IPS DF 6.9 (cell line): Measurements from ENCODE around the gene TPGS2.

Source experiments
- DNase-seq: peaks from one replicate; pipeline ENCODE4 v3.0.0-alpha.2; 2013; ENCODE audit warnings: low read depth, low spot score
- H3K27ac ChIP-seq: one replicate; pipeline ENCODE4 v1.5.1; 2013; ENCODE audit warnings: low read length, control low read depth
- H3K27me3 ChIP-seq: 2 replicates; pipeline ENCODE4 v1.6.1; 2013; ENCODE audit warnings: mild to moderate bottlenecking, low read length; ENCODE audit not compliant: control insufficient read depth, insufficient read depth
- H3K36me3 ChIP-seq: 2 replicates; pipeline ENCODE4 v1.6.1; 2013; ENCODE audit warnings: low read length; ENCODE audit not compliant: control insufficient read depth, insufficient read depth
- H3K4me1 ChIP-seq: 2 replicates; pipeline ENCODE4 v1.6.1; 2013; ENCODE audit warnings: low read length; ENCODE audit not compliant: control insufficient read depth, insufficient read depth
- H3K4me3 ChIP-seq: 2 replicates; pipeline ENCODE4 v1.5.1; 2013; ENCODE audit warnings: mild to moderate bottlenecking, low read length
- H3K9me3 ChIP-seq: 2 replicates; pipeline ENCODE4 v1.6.1; 2013; ENCODE audit warnings: low read length, inconsistent platforms; ENCODE audit not compliant: control insufficient read depth, insufficient read depth
- WGBS: extraction: QIAGEN DNeasy Blood & Tissue Kit; methylation state at CpG from one replicate; pipeline ENCODE4 v1.1.7; 2013; ENCODE audit warnings: mixed read lengths, missing lambda C conversion rate; ENCODE audit not compliant: insufficient read length, insufficient coverage; 5-methylcytosine and 5-hydroxymethylcytosine counted together

Gene TPGS2

DNA sequence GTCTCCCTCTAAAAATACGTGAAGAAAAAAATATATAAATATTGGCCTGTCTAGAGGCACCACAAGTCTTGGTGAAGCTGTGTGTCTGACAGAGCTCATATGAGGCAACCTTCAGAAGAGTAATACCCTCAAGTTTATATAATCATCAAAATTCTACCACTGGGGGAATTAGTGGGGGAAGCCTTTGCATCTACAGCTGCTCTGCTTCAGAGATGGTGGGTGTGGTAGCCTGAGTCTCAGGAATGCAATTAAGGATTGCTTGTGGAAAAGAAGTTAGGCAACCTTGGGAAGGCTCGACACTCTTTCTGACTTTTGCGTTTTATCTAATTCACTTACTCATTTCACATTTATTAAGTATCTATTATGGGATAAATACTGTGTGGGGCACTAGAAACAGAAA, 17.4 kb downstream of the TPGS2 start:
- Histone ChIP-seq H3K36me3 (peaks cover 3% of the 10 kb centered on the region; the same call in 1 of the 2 replicates), H3K4me3 (no peak overlapping the region), H3K4me1 (no peaks in the 10 kb centered on the region), H3K27me3 (no peaks in the 10 kb centered on the region), H3K27ac (no peak overlapping the region), H3K9me3 (no peaks in the 10 kb centered on the region)
- no CpG with 5 or more reads among the region's 3 CpGs for WGBS
- DNase-seq, result no peak

DNA sequence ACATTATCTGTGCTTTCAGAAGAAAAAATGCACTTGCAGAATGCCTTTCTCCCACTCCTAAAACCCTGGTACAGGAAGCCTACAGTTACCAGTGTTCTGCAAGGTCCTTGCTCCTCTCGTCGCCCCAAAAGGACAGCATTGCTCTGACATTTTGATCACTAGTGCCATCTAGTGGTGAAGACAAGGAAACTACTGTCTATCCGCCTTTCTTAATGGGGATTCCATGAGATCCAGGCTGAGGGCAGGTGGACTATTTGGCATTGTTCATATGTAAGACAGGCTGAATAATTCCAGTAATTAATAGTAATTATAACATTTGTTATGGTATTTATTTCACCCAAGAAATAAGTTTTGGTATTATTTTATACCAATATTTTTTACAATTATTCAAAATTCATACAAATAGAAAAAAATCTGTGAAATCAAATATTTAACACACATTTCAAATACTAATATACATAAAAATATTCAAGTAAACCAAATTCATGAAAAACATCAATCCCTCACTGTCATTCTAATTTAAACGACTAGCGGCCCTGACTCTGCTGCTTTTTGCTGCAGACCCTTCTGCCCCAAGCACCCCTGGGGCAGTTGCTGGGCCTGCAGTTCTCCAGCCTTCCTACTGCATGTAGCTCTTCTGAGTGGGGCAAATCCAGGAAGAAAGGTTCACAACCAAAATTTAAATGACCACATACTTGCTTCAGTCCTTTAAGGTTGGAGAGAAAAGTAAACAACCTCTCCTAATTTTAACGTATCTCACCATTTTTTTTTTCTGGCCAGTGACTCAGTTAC, 19.0 kb downstream of the TPGS2 start:
- Histone ChIP-seq H3K27ac (no peak overlapping the region), H3K4me3 (no peak overlapping the region), H3K36me3 (peaks cover 8% of the 10 kb centered on the region; the same call in 1 of the 2 replicates), H3K27me3 (no peaks in the 10 kb centered on the region), H3K4me1 (no peaks in the 10 kb centered on the region), H3K9me3 (no peaks in the 10 kb centered on the region)
- DNase-seq, result peak; percentile 18
- WGBS, result 100% methylated on average over 1 of the region's 6 CpGs

DNA sequence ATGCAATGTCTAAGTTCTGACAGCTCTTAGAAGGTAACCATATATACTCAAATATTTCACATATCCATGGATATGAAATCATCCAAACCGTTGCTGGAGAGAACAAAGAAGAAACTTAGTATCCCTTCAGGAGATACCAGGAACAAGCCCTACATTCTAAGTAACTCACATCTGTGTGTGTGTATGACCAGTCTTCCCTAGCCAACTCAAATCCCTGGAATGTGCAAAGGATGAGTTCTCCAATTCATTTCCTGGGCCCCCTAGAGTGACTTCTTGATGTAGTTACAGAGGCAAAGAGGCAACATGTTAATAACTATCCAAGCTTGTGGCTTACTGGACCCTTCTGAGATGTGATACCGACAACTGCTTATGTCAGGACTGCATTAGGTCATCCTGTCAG, 20.1 kb downstream of the TPGS2 start:
- no peak overlapping the region for H3K4me3 ChIP-seq
- H3K4me1 ChIP-seq, result no peaks in the 10 kb centered on the region
- H3K27me3 ChIP-seq, result no peaks in the 10 kb centered on the region
- H3K27ac ChIP-seq, result no peak overlapping the region
- DNase-seq, result no peak
- H3K36me3 ChIP-seq, result peaks cover 11% of the 10 kb centered on the region; the same call in 1 of the 2 replicates
- H3K9me3 ChIP-seq, result no peaks in the 10 kb centered on the region
- no CpG with 5 or more reads among the region's 2 CpGs for WGBS

DNA sequence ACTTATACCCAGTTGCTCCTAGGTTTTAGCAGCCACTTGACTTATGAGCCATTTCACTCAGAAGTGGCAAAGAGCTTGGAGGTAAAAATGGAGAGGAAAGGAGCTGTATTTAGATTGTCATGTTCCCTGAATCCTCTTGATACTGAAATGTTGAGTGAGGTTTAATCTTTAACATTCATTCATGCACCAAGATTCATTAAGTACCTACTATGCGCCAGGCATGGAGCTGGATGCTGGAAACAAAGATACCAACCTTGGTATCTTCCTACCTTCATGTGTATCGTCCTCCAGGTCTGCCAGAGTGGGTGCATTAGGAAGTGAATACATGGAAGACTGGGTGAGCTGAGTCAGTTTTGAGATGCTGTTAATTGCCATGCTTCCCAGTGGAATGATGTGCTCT, 23.7 kb downstream of the TPGS2 start:
- H3K27ac ChIP-seq, result no peak overlapping the region
- no peak overlapping the region for H3K4me3 ChIP-seq
- H3K27me3 ChIP-seq, result no peaks in the 10 kb centered on the region
- no peaks in the 10 kb centered on the region for H3K9me3 ChIP-seq
- no peaks in the 10 kb centered on the region for H3K4me1 ChIP-seq
- peaks cover 12% of the 10 kb centered on the region; the same call in 1 of the 2 replicates for H3K36me3 ChIP-seq
- no CpG with 5 or more reads among the region's 2 CpGs for WGBS
- DNase-seq, result no peak

DNA sequence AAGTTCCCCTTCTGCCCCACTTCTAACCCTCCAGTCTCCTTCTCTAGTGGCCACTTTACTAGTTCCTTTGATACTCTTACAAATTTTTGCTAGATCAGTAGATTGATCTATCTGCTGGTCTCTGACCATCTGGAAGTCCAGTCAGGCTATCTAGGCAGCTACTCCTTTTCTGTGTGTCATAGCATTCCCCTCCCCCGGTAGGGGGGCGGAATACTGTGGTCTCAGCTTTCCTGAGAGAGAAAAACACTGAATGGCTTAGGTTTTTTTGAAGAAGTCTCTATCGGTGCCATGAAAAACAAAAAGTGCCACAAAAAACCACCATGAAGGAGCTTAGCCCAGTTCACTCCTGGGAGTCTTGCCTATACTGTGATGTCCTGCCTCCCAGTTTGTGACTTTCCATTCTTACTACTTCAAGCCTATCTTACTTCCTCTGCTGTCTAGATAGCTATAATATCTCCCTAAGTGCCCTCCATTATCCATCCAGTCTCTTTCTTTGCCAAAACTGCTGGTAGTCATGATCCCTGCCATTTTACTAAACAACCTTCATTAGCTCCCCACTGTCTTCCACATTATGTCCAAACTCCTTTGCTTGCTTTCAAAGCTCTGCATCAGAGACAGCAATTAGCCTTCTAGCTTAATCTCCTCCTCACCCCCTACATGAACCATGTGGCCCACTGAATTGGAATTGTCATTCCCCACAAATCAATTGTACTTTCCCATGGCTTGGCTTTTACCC, 29.9 kb downstream of the TPGS2 start:
- no CpG with 5 or more reads among the region's 3 CpGs for WGBS
- H3K4me1 ChIP-seq, result no peaks in the 10 kb centered on the region
- H3K9me3 ChIP-seq, result no peaks in the 10 kb centered on the region
- no peak for DNase-seq
- no peaks in the 10 kb centered on the region for H3K27me3 ChIP-seq
- H3K4me3 ChIP-seq, result no peak overlapping the region
- no peak overlapping the region for H3K27ac ChIP-seq
- peaks cover 12% of the 10 kb centered on the region; the same call in 1 of the 2 replicates for H3K36me3 ChIP-seq

DNA sequence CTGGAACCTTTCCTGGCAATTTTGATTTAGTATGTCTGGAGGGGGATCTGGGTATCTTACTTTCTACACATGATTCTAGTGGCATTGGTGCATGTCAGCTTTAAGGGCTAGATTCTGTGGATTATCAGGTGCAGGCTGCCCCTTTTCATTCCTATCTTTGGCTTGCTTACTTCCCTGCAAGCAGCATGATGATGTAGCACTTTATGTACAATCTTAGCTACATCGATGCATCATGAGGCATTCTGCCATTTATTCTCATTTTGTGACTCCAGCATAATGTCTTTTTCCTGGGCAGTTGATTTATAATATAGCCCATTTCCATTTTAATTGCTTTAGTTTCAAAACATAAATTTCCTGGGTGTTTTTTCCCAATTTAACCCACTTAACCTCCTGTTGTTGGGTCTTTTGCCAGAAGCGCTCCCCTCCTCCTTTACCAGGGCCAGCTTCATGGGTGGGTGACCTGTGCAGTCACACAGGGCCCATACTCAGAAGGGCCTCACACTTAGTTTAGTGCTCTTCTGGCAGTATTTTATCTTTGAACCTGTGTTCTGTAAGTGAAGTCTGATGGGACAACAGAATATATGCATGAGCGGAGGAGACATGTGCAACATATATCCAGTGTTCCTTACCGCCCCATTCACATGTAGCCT, 36.0 kb downstream of the TPGS2 start:
- no peaks in the 10 kb centered on the region for H3K27me3 ChIP-seq
- no CpG with 5 or more reads among the region's 4 CpGs for WGBS
- peaks cover 3% of the 10 kb centered on the region; the same call in 1 of the 2 replicates for H3K36me3 ChIP-seq
- H3K27ac ChIP-seq, result no peak overlapping the region
- no peak for DNase-seq
- no peaks in the 10 kb centered on the region for H3K4me1 ChIP-seq
- no peak overlapping the region for H3K4me3 ChIP-seq
- no peaks in the 10 kb centered on the region for H3K9me3 ChIP-seq

DNA sequence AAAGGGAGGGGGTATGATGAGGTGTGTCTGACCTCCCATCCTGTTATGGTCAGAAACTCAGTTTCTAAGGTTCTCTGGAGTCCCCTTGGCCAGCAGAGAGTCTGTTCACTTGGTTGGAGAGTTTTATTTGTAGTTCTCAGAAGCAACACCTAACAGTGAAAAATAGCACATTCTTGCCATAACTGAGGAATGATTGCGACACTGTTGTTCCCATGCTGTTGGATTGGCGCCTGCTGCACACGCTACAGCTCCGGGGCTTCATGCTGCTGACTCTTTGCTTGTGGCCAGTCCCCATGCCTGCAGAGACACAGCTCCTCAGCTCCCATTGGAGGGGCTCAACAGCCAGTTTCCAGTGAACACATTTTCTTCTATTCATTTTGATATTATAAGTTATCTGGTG, 42.1 kb downstream of the TPGS2 start:
- DNase-seq, result no peak
- H3K4me1 ChIP-seq, result no peaks in the 10 kb centered on the region
- whole genome bisulfite sequencing, result no CpG with 5 or more reads among the region's 4 CpGs
- no peak overlapping the region for H3K4me3 ChIP-seq
- H3K9me3 ChIP-seq, result no peaks in the 10 kb centered on the region
- no peaks in the 10 kb centered on the region; the same call in 1 of the 2 replicates for H3K36me3 ChIP-seq
- no peaks in the 10 kb centered on the region for H3K27me3 ChIP-seq
- no peak overlapping the region for H3K27ac ChIP-seq

DNA sequence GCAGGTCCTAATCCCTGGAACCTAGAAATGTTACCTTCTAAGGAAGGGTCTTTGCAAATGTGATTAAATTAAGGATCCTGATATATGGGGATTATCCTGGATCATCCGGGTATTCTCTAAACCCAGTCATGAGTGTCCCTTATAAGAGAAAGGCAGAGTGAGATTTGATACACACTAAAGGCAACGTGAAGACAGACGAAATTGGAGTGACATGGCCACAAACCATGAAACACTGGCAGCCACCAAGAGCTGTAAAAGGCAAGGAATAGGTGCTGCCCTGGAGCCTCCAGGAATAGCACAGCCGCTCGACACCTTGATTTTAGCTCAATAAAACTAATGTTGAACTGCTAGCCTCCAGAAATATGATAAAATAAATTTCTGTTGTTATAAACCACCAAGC, 45.0 kb downstream of the TPGS2 start:
- H3K4me3 ChIP-seq, result no peak overlapping the region
- no peaks in the 10 kb centered on the region for H3K9me3 ChIP-seq
- no peak overlapping the region for H3K27ac ChIP-seq
- WGBS, result no CpG with 5 or more reads among the region's 5 CpGs
- no peak for DNase-seq
- no peaks in the 10 kb centered on the region for H3K36me3 ChIP-seq
- H3K4me1 ChIP-seq, result no peaks in the 10 kb centered on the region
- H3K27me3 ChIP-seq, result no peaks in the 10 kb centered on the region

DNA sequence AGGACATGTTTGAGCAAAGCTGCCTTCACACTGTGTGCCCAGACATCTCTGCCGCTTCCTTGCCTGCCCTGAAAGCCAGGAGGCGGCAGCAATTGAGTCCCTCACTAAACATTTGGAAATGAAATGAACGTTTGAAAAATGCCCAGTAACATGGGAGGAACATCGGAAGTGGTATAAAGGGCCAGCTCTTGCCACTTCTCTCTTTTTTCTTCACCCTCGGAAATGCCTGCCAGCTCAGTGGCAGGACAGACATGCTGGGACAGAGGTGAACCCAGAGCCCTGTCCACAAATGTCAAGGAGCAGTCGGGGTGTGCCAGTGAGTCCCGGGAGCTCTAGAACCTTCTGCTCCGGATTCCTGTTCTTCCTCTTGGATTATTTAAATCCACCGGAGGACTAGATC, 46.1 kb downstream of the TPGS2 start:
- no peaks in the 10 kb centered on the region for H3K4me1 ChIP-seq
- DNase-seq, result no peak
- no peaks in the 10 kb centered on the region for H3K36me3 ChIP-seq
- H3K27ac ChIP-seq, result no peak overlapping the region
- no peaks in the 10 kb centered on the region for H3K27me3 ChIP-seq
- WGBS, result no CpG with 5 or more reads among the region's 9 CpGs
- no peaks in the 10 kb centered on the region for H3K9me3 ChIP-seq
- no peak overlapping the region for H3K4me3 ChIP-seq

DNA sequence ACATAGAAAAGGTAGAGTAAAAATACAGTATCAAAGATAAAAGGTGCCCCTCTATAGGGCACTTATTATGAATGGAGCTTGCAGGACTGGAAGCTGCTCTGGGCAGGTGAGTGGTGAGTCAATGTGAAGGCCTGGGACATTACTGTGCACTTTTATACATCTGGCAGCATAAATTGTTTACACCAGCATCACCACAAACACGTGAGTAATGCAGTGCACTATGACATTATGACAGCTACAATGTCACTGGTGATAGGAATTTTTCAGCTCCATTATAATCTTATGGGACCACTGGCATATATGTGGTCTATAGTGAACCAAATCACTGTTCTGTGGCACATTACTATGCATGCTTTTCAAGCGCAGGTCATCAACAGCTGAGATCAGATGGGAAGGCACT, 48.1 kb downstream of the TPGS2 start:
- no peak for DNase-seq
- Histone ChIP-seq H3K27ac (no peak overlapping the region), H3K36me3 (no peaks in the 10 kb centered on the region), H3K4me3 (no peak overlapping the region), H3K4me1 (no peaks in the 10 kb centered on the region), H3K27me3 (no peaks in the 10 kb centered on the region), H3K9me3 (no peaks in the 10 kb centered on the region)
- no CpG with 5 or more reads among the region's 2 CpGs for WGBS
